Peyer's patch (tissue), 4 donors: ENCODE measurements around the gene BMAL2.

Experiments
- POLR2A ChIP-seq, 2 donors: fragments of 450-650 bp; IDR thresholded peaks; one replicate each; pipeline ENCODE4 v1.5.1; 2017; ENCODE audit warnings: antibody characterized with exemption in 2 of 2, mild to moderate bottlenecking in 2 of 2, moderate library complexity in 2 of 2
- TF ChIP-seq, protein P1 (sequence below), 6 experiments: fragments of 450-650 bp in 4 of 6; fragments of 200-600 bp in 2 of 6; sonication (generic) in 1 of 6; IDR thresholded peaks; one replicate each; pipeline ENCODE4 v1.5.1; 2017 to 2019; ENCODE audit warnings: antibody characterized with exemption in 6 of 6, mild to moderate bottlenecking in 3 of 6, moderate library complexity in 1 of 6

DNA sequence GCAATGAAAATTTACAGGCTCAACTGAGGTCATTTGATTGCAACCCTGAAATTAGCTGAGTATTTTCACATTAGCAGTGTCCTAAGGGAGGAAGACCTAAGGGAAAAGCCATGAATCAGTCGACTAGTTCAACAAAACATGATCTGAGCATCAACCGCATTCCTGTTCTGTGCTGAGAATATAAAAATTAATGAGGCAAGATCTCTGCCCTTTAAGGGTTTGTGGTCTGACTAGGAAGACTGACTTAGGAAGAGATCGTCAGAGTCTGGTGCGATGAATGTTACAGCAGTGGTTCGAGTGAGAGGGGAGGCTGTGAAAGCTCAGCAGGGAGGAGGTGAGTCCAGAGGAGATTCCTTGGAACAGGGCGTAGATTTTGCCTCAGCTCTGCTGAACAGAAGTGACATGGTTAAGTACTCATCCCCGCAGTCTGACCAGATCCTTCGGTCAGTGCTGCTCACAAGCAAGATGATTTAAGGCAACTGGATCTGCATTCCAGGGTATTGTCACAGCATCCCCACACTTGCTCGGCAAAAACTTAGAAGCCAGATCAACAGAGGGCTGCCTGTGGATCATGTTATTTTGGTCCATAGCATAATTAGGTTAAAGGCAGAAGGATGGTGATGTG, 49.6 kb downstream of the BMAL2 start:
- TF ChIP-seq, protein P1, sequence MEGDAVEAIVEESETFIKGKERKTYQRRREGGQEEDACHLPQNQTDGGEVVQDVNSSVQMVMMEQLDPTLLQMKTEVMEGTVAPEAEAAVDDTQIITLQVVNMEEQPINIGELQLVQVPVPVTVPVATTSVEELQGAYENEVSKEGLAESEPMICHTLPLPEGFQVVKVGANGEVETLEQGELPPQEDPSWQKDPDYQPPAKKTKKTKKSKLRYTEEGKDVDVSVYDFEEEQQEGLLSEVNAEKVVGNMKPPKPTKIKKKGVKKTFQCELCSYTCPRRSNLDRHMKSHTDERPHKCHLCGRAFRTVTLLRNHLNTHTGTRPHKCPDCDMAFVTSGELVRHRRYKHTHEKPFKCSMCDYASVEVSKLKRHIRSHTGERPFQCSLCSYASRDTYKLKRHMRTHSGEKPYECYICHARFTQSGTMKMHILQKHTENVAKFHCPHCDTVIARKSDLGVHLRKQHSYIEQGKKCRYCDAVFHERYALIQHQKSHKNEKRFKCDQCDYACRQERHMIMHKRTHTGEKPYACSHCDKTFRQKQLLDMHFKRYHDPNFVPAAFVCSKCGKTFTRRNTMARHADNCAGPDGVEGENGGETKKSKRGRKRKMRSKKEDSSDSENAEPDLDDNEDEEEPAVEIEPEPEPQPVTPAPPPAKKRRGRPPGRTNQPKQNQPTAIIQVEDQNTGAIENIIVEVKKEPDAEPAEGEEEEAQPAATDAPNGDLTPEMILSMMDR (IDR thresholded peaks at IDR 0.05) = no peak
- no peak for TF ChIP-seq POLR2A (IDR thresholded peaks at IDR 0.05)
